ENCODE measurements around the gene SIN3B.

- TF ChIP-seq CTCF (IDR thresholded peaks at IDR 0.05; ENCODE audit: low read depth, low read length, poor library complexity, severe bottlenecking), result no peak
- no peak for TF ChIP-seq EZH2phosphoT487 (IDR thresholded peaks at IDR 0.05; ENCODE audit: borderline replicate concordance, low read length)
Observed at GRCh38 chr19:16897856-16898161, 68.6 kb downstream of the SIN3B start.
